AG04450 (cell line): ENCODE data around the gene CHST2. TPM values are rescaled to one million over a fixed set of nuclear protein-coding genes. Genes with fewer than 3 reads are reported as not detected.

ENCODE experiments used
- CTCF ChIA-PET: fragments of 300-600, 350-600 bp; formaldehyde crosslinking; extraction: SDS; loops from one replicate; lab custom pipeline; 2022; ENCODE audit warnings: antibody characterized with exemption, inconsistent platforms; lab: Charles Lee
- POLR2A ChIA-PET: fragments of 350-600 bp; formaldehyde crosslinking; extraction: SDS; loops from one replicate; lab custom pipeline; 2021; ENCODE audit warnings: antibody characterized with exemption, inconsistent platforms; lab: Yijun Ruan, JAX
- DNase-seq: peaks from one replicate; pipeline ENCODE4 v3.0.0-alpha.2; 2011; ENCODE audit warnings: low read depth, low spot score
- H3K27ac ChIP-seq: one replicate; pipeline ENCODE4 v1.5.1; 2012; ENCODE audit warnings: low read depth, low read length, control low read depth
- H3K27me3 ChIP-seq: one replicate; pipeline ENCODE4 v1.6.0; 2012; ENCODE audit warnings: low read length; ENCODE audit not compliant: control insufficient read depth, insufficient read depth
- H3K4me3 ChIP-seq: 2 replicates; pipeline ENCODE4 v1.5.1; 2011; ENCODE audit warnings: mild to moderate bottlenecking, low read depth, low read length, control low read depth
- H3K9me3 ChIP-seq: 2 replicates; pipeline ENCODE4 v1.5.1; 2012; ENCODE audit warnings: low read length; ENCODE audit not compliant: control insufficient read depth, insufficient read depth
- polyA plus RNA-seq: library from polyadenylated mRNA; depleted of rRNA; stranded (reverse); fragments of >200 nt; gene quantifications from 2 replicates; pipeline ENCODE4 v1.2.3, GENCODE V29; 2011
- TF ChIP-seq, protein P1 (sequence below): IDR thresholded peaks from 2 replicates; pipeline ENCODE4 v1.5.1; 2011; ENCODE audit warnings: low read depth, low read length, control low read depth, inconsistent platforms

Gene CHST2
- polyA plus RNA-seq, 1 experiment: 0.26 TPM

- no peak for DNase-seq
- Histone ChIP-seq H3K9me3 (peaks cover 8% of the 10 kb centered on the region; the same call in 1 of the 2 replicates), H3K27me3 (no peaks in the 10 kb centered on the region), H3K4me3 (no peak overlapping the region), H3K27ac (no peak overlapping the region)
- ChIA-PET CTCF (interaction anchor here (0.5 to 1.1 kb wide), 3 partner anchors 212 to 550 kb away, joined by 3 to 5 read pairs (median 3); no protein-coding TSS in a partner anchor), POLR2A (no interaction called here)
- TF ChIP-seq, protein P1, sequence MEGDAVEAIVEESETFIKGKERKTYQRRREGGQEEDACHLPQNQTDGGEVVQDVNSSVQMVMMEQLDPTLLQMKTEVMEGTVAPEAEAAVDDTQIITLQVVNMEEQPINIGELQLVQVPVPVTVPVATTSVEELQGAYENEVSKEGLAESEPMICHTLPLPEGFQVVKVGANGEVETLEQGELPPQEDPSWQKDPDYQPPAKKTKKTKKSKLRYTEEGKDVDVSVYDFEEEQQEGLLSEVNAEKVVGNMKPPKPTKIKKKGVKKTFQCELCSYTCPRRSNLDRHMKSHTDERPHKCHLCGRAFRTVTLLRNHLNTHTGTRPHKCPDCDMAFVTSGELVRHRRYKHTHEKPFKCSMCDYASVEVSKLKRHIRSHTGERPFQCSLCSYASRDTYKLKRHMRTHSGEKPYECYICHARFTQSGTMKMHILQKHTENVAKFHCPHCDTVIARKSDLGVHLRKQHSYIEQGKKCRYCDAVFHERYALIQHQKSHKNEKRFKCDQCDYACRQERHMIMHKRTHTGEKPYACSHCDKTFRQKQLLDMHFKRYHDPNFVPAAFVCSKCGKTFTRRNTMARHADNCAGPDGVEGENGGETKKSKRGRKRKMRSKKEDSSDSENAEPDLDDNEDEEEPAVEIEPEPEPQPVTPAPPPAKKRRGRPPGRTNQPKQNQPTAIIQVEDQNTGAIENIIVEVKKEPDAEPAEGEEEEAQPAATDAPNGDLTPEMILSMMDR: no peak
Observed at GRCh38 chr3:143124601-143125520, 5.3 kb downstream of the CHST2 start.

DNA sequence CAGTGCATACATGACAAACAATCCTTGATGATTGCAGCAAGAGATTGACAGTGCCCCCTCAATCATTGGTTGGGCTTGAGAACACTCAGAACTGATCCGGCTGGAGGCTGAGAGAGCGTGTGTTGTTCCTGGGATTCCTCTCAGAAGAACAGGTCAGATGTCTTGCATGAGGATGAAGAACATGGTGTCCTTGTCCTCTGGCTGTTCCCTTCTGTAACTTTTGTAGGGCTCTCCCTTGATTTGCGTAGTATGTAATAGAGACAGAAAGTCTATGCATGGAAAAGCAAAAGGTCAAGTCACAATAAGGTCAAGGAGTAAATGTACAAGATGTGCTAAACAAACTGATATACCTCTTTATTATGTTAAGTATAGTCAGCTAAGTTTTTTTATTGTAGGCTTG, 8.2 kb downstream of the CHST2 start:
- H3K4me3 ChIP-seq: no peak overlapping the region
- TF ChIP-seq, protein P1: no peak
- ChIA-PET CTCF (no interaction called here), POLR2A (no interaction called here)
- H3K9me3 ChIP-seq: no peaks in the 10 kb centered on the region
- H3K27ac ChIP-seq: no peak overlapping the region
- no peaks in the 10 kb centered on the region for H3K27me3 ChIP-seq
- no peak for DNase-seq

DNA sequence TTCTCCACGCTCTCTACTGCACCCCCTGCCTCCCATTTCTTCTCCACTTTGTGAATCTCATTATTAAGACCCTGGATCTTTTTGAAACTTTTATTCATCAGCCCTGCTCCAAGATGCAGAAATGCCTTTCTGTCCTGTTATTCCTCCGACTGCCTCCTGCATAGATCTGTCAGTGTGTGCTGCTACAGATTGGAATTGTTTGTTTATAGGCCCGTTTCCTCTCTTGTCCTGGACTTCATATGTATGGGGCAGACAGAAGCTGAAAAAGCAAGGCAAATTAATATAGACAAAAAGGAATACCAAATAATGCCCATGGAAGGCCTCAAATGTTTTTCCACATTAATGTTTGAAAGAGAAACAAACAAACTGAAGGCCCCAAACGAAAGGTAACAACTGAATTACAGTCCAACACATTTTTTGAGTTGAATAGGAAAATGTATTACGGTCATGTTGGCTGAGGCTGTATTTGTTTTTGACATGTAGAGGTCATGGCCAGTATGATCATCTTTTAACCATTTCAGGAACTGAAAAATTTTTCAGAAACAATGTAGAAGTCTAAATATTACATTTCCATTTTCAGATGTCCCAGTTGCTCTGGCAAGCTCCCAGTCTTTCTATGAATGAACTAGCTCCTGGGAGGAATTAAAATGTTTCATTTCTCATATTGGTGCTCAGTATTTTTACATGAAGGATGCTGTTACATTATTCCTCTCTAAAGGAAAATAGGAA, 8.8 kb downstream of the CHST2 start:
- Histone ChIP-seq H3K27ac (no peak overlapping the region), H3K9me3 (no peaks in the 10 kb centered on the region), H3K4me3 (no peak overlapping the region), H3K27me3 (no peaks in the 10 kb centered on the region)
- TF ChIP-seq, protein P1: no peak
- ChIA-PET CTCF (no interaction called here), POLR2A (no interaction called here)
- no peak for DNase-seq

DNA sequence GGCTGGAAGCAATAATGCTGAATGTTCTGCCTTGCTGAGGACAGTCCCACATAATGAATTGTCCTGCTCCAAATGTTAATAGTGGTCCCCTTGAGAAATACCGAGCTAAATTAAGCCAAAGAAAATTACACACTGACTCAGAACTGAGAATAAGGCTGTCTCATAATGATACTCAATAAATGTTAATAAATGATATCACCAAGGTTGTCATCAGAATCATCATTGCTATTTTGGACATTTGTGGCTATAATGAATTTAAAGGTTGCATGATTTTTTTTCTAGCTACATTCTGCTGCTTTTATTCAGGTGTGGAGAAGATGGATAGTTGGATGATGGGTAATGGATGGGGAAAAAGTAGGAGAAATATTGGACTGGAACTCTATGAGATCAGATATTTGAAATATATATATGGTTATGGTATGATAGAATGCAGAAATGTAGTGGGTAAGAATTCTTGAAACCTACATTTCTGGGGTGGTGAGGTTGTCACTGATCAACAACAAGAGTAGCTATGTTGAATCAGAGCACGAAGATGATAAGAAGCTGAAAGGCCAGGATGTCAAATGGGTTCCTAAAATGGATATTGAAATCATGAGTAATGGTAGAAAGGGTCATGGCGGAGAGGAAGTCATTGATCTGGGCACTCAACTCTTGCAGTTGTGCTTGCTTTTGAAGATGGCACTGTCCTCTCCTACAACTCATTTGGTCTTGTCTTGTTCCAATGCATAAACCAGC, 12.8 kb downstream of the CHST2 start:
- DNase-seq: no peak
- Histone ChIP-seq H3K27ac (no peak overlapping the region), H3K9me3 (no peaks in the 10 kb centered on the region), H3K27me3 (no peaks in the 10 kb centered on the region), H3K4me3 (no peak overlapping the region)
- ChIA-PET POLR2A (no interaction called here), CTCF (interaction anchor here (1.0 to 1.8 kb wide), 2 partner anchors 11 to 541 kb away, joined by 4 to 5 read pairs; no protein-coding TSS in a partner anchor)
- TF ChIP-seq, protein P1: no peak
